ENCODE data around the gene CTXN1. TPM values are rescaled to one million over a fixed set of nuclear protein-coding genes. Genes with fewer than 3 reads are reported as not detected.
A peak's percentile ranks its signal among the peaks of the same experiment; 100 is the strongest.
"Not testable (repeated sequence)": the region's sequence is repeated elsewhere in the genome, so short reads cannot be mapped to it uniquely, and the experiment has no call there.

Gene CTXN1
- total and polyA plus RNA-seq, 4 experiments from 2014 or later: not detected

DNA sequence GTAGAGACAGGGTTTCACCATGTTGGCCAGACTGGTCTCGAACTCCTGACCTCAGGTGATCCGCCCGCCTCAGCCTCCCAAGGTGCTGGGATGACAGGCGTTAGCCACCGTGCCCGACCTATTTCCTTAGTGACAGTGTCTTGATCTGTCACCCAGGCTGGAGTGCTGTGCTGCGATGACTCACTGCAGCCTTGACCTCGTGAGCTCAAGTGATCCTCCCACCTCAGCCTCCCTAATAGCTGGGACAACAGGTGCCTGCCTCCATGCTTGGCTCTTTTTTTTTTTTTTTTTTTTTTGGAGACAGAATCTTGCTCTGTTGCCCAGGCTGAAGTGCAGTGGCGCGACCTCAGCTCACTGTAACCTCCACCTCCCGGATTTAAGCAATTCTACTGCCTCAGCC lies 4.1 kb upstream of the CTXN1 start:
- H3K4me3 ChIP-seq (ENCODE audit: low read length in 2 of 2); DNase-seq; intact Hi-C loops (cut with micrococcal nuclease); H3K27me3 Mint-ChIP-seq; H3K9me3 Mint-ChIP-seq; H3K4me1 ChIP-seq (ENCODE audit: insufficient read depth, low read length); H3K4me3 Mint-ChIP-seq; H3K9me3 ChIP-seq (ENCODE audit: control insufficient read depth in 1 of 2, low read length in 2 of 2); H3K27me3 ChIP-seq (ENCODE audit: insufficient read depth, low read length): not testable (repeated sequence)
- Histone ChIP-seq H3K36me3 (ENCODE audit: insufficient read depth, low read length) (peaks cover 33% of the 10 kb centered on the region), H3K27ac (ENCODE audit: low read depth, low read length) (peak overlapping the region; percentile 21)
- ChIA-PET CTCF (ENCODE audit: partially characterized antibody) (interaction anchor here (1.6 to 2.8 kb wide), 3 partner anchors 10 to 77 kb away, joined by 5 to 12 read pairs (median 10); partner anchors contain the start of genes SNAPC2 and TIMM44), POLR2A (ENCODE audit: partially characterized antibody) (interaction anchor here (1.0 to 1.6 kb wide), 2 partner anchors 9 kb away, joined by 3 to 15 read pairs; partner anchors contain the start of gene SNAPC2)
- Mint-ChIP-seq H3K27ac (peak overlapping the region in 3 of 7 donors; percentile 36 to 81 (median 79)), H3K36me3 (peaks cover 0 to 29% of the 10 kb centered on the region in 2 donors), H3K4me1 (peaks cover 1 to 20% (median 11%) of the 10 kb centered on the region in 4 donors)

GRCh38 chr19:7928741-7929701 lies 3.1 kb upstream of the CTXN1 start:
- peak overlapping the region in 2 of 8 donors; percentile 21 to 54 for H3K4me3 Mint-ChIP-seq
- H3K9me3 Mint-ChIP-seq: no peaks in the 10 kb centered on the region
- ChIA-PET CTCF (ENCODE audit: partially characterized antibody) (interaction anchor here (0.9 to 2.8 kb wide), 5 partner anchors 9 to 77 kb away, joined by 4 to 12 read pairs (median 6); partner anchors contain the start of genes MAP2K7, SNAPC2 and TIMM44), POLR2A (ENCODE audit: partially characterized antibody) (interaction anchor here (0.6 to 1.6 kb wide), 6 partner anchors 8 to 1397 kb away, joined by 3 to 15 read pairs (median 3); partner anchors contain the start of genes SNAPC2 and TIMM44)
- Histone ChIP-seq H3K9me3 (ENCODE audit: control insufficient read depth in 1 of 2, low read length in 2 of 2) (no peaks in the 10 kb centered on the region), H3K36me3 (ENCODE audit: insufficient read depth, low read length) (peaks cover 28% of the 10 kb centered on the region), H3K27me3 (ENCODE audit: insufficient read depth, low read length) (no peaks in the 10 kb centered on the region), H3K4me3 (ENCODE audit: low read length in 2 of 2) (no peak overlapping the region), H3K27ac (ENCODE audit: low read depth, low read length) (peak overlapping the region; percentile 21), H3K4me1 (ENCODE audit: insufficient read depth, low read length) (peaks cover 10% of the 10 kb centered on the region)
- H3K4me1 Mint-ChIP-seq: peaks cover 1 to 20% (median 11%) of the 10 kb centered on the region in 4 donors
- intact Hi-C loops (cut with micrococcal nuclease): loop anchor here (1.0 kb wide), 1 partner anchor 14 kb away; the partner anchor contains the start of gene TIMM44
- H3K36me3 Mint-ChIP-seq: peaks cover 0 to 26% of the 10 kb centered on the region in 2 donors
- no peaks in the 10 kb centered on the region for H3K27me3 Mint-ChIP-seq
- H3K27ac Mint-ChIP-seq: peak overlapping the region; percentile 36 to 88 (median 62)
- peak; percentile 75 to 88 (median 76) for DNase-seq

DNA sequence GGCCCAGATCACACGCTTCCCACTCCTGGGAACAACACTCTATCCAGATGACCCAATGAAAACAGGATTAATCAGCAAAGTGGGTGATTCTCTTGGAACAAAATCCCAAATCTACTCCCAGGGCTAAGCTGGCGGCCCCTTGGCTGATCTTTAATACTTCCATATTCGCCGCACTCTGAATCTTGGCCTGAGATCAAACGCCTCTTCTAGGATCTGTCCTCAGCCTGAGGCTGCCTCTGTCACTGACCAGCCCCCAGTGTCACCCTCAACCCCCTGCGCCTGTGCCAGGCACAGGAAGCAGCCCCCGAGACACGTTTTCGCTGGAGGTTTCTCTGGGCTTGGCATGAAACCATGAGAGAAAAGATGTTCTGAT lies 2.4 kb upstream of the CTXN1 start:
- no peaks in the 10 kb centered on the region for H3K9me3 Mint-ChIP-seq
- POLR2A ChIA-PET (ENCODE audit: partially characterized antibody): interaction anchor here (0.7 to 1.6 kb wide), 2 partner anchors 8 to 121 kb away, joined by 3 to 15 read pairs; partner anchors contain the start of gene SNAPC2
- H3K9me3 ChIP-seq (ENCODE audit: control insufficient read depth in 1 of 2, low read length in 2 of 2): no peaks in the 10 kb centered on the region
- intact Hi-C loops (cut with micrococcal nuclease): no loop called here
- peak overlapping the region in 1 of 8 donors; percentile 39 for H3K4me3 Mint-ChIP-seq
- peaks cover 1 to 25% (median 12%) of the 10 kb centered on the region in 4 donors for H3K4me1 Mint-ChIP-seq
- no peak for DNase-seq
- H3K27me3 ChIP-seq (ENCODE audit: insufficient read depth, low read length): no peaks in the 10 kb centered on the region
- H3K36me3 Mint-ChIP-seq: peaks cover 0 to 23% of the 10 kb centered on the region in 2 donors
- peaks cover 10% of the 10 kb centered on the region for H3K4me1 ChIP-seq (ENCODE audit: insufficient read depth, low read length)
- H3K36me3 ChIP-seq (ENCODE audit: insufficient read depth, low read length): peaks cover 21% of the 10 kb centered on the region
- H3K27ac ChIP-seq (ENCODE audit: low read depth, low read length): no peak overlapping the region
- CTCF ChIA-PET (ENCODE audit: partially characterized antibody): interaction anchor here (2.1 to 2.8 kb wide), 3 partner anchors 8 to 76 kb away, joined by 6 to 12 read pairs (median 10); partner anchors contain the start of genes SNAPC2 and TIMM44
- no peaks in the 10 kb centered on the region for H3K27me3 Mint-ChIP-seq
- H3K27ac Mint-ChIP-seq: peak overlapping the region in 3 of 7 donors; percentile 10 to 81 (median 22)
- no peak overlapping the region for H3K4me3 ChIP-seq (ENCODE audit: low read length in 2 of 2)

- H3K27ac Mint-ChIP-seq: peak overlapping the region in 2 of 7 donors; percentile 22 to 81
- no peaks in the 10 kb centered on the region for H3K27me3 ChIP-seq (ENCODE audit: insufficient read depth, low read length)
- H3K4me3 ChIP-seq (ENCODE audit: low read length in 2 of 2): no peak overlapping the region
- H3K4me3 Mint-ChIP-seq: peak overlapping the region in 1 of 8 donors; percentile 36
- no peaks in the 10 kb centered on the region for H3K9me3 ChIP-seq (ENCODE audit: control insufficient read depth in 1 of 2, low read length in 2 of 2)
- no peaks in the 10 kb centered on the region for H3K27me3 Mint-ChIP-seq
- peaks cover 0 to 23% of the 10 kb centered on the region in 2 donors for H3K36me3 Mint-ChIP-seq
- H3K9me3 Mint-ChIP-seq: no peaks in the 10 kb centered on the region
- H3K27ac ChIP-seq (ENCODE audit: low read depth, low read length): no peak overlapping the region
- CTCF ChIA-PET (ENCODE audit: partially characterized antibody): interaction anchor here (0.6 to 2.1 kb wide), 4 partner anchors 10 to 577 kb away, joined by 4 to 6 read pairs (median 5); no protein-coding TSS in a partner anchor
- no peak for DNase-seq
- peaks cover 19% of the 10 kb centered on the region for H3K36me3 ChIP-seq (ENCODE audit: insufficient read depth, low read length)
- H3K4me1 Mint-ChIP-seq: peaks cover 1 to 28% (median 15%) of the 10 kb centered on the region in 4 donors
- POLR2A ChIA-PET (ENCODE audit: partially characterized antibody): interaction anchor here (1.5 kb wide), 1 partner anchor 10 kb away, joined by 5 read pairs; no protein-coding TSS in a partner anchor
- H3K4me1 ChIP-seq (ENCODE audit: insufficient read depth, low read length): peaks cover 10% of the 10 kb centered on the region
- intact Hi-C loops (cut with micrococcal nuclease): no loop called here
These were observed 1.8 kb upstream of the CTXN1 start for GRCh38 chr19:7927605-7928333.

GRCh38 chr19:7926727-7927604 lies 1.0 kb upstream of the CTXN1 start:
- Mint-ChIP-seq H3K4me3 (peak overlapping the region; percentile 17 to 73 (median 42)), H3K9me3 (no peaks in the 10 kb centered on the region), H3K27ac (peak overlapping the region in 2 of 7 donors; percentile 60 to 83), H3K4me1 (peaks cover 1 to 31% (median 18%) of the 10 kb centered on the region in 4 donors), H3K36me3 (peaks cover 0 to 19% of the 10 kb centered on the region in 2 donors), H3K27me3 (no peaks in the 10 kb centered on the region)
- Histone ChIP-seq H3K4me3 (ENCODE audit: low read length in 2 of 2) (no peak overlapping the region), H3K27me3 (ENCODE audit: insufficient read depth, low read length) (no peaks in the 10 kb centered on the region), H3K36me3 (ENCODE audit: insufficient read depth, low read length) (peaks cover 19% of the 10 kb centered on the region), H3K27ac (ENCODE audit: low read depth, low read length) (no peak overlapping the region), H3K9me3 (ENCODE audit: control insufficient read depth in 1 of 2, low read length in 2 of 2) (no peaks in the 10 kb centered on the region), H3K4me1 (ENCODE audit: insufficient read depth, low read length) (peaks cover 13% of the 10 kb centered on the region)
- no peak for DNase-seq
- POLR2A ChIA-PET (ENCODE audit: partially characterized antibody): interaction anchor here (1.5 kb wide), 2 partner anchors 9 to 17 kb away, joined by 5 to 8 read pairs; no protein-coding TSS in a partner anchor
- intact Hi-C loops (cut with micrococcal nuclease): no loop called here
- CTCF ChIA-PET (ENCODE audit: partially characterized antibody): interaction anchor here (0.6 to 1.5 kb wide), 3 partner anchors 9 to 578 kb away, joined by 4 to 6 read pairs (median 4); no protein-coding TSS in a partner anchor
